ENCODE measurements around the gene DPEP1.

DNA sequence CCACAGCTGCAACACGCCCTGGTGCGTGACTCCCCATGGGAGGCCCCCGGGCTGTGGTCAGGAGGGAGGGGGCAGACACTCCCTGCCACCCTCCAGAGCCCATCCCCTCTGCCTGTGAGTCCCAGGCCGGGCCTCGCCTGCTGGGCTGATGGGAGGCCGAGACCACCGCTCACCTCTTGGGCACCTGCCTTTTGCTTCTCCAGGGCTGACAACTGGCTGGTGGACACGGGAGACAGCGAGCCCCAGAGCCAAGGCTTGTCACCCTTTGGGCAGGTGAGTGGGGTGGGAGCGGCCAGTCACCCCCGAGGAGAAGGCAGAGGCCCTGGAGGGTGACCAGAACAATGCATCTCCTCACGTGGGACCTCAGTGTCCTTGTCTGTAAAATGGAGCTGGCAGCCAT, 23.2 kb downstream of the DPEP1 start:
- TF ChIP-seq POLR2A (IDR thresholded peaks at IDR 0.05; ENCODE audit: low read length) (no peak), GATA1 (IDR thresholded peaks at IDR 0.05; ENCODE audit: low read depth, low read length) (no peak)

Measured in erythroblast (primary cell).